Left ventricle myocardium superior (tissue), 1 donor: ENCODE results near the gene C12orf50. TPM values are rescaled to one million over a fixed set of nuclear protein-coding genes. Genes with fewer than 3 reads are reported as not detected.
A peak's percentile ranks its signal among the peaks of the same experiment; 100 is the strongest.
"Not testable (repeated sequence)": the region's sequence is repeated elsewhere in the genome, so short reads cannot be mapped to it uniquely, and the experiment has no call there.

ENCODE experiments used
- ATAC-seq: fragments of 200-7000 bp; cut with Tn5 transposase; one replicate; pipeline ENCODE4 v1.9.1; 2020; ENCODE audit warnings: mild to moderate bottlenecking, moderate library complexity
- DNase-seq: peaks from one replicate; pipeline ENCODE4 v3.0.0-alpha.2; 2020
- intact Hi-C: fragments of 100-400 bp; cut with micrococcal nuclease; formaldehyde crosslinking; loops from one replicate; pipeline ENCODE4 v1.11.0; 2022
- long read RNA-seq: library from polyadenylated mRNA; unstranded; transcript quantifications from one replicate; pipeline ENCODE4 v2.0.0, GENCODE V29; 2021
- total RNA-seq: library from RNA; stranded (reverse); fragmentation: NEBNext Ultra II Directional; extraction: Animal tissue kit (Norgen Biotek cat#: 25700); gene quantifications from one replicate; pipeline ENCODE4 v1.2.1, GENCODE V29; 2021
- donor health status: DM: no; HTN: yes; CAD: no; lungs with severe emphysema.

C12orf50 gene, protein sequence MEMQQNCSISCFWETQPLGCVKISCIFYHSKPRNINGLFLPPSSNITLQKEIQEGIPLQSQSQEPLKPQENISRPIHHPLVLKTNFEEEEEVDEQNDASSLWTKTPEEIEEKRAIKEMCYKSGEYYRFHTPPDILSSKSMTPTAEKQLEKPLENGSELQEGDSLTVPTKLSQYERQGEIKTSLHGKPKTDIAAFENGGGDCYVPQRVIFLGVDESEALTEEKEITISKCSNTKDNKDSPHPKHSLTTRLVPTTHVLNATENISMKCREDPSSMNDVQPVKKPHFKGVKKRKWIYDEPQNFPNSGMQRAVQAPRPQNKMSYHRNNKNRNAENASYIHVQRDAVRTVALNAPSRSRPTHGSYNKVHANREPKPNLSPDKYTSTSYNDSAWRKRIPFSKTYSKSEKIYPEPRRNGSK
- total RNA-seq, result not detected
- long read RNA-seq, result 0 reads

DNA sequence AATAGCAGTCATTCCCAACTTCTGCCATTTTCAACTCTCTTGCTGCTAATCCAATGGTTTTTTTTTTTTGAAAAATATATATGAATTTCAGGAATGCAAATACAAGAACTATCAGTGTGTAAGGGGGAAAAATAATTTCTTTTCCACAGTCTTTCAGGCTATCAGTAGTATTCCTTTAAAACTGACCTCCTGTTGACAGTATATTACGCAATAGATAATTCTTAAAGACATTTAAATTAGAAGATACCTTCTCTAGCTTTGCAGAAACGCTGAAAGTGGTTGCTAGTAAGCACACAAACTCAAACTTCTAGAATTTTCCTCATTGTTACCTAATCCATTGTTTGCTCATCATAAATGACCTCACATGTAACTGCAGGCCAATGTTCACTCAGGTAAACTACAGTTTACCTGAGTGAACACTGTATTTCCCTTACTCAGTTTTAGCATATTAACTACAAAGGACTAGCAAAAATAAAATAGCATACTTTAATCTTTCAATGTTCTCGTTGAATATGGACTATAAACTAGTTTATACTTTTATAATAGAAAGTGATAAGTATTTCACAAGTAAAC lies at the start of gene C12orf50:
C12orf50 (minus strand) TSS at position 309 of the 573 bp plus-strand sequence. CDS start 2,439 bp downstream, outside the sequence.
- intact Hi-C loops, result no loop called here
- DNase-seq, result no peak
- no peak for ATAC-seq

- DNase-seq (no peak), ATAC-seq (no peak)
- intact Hi-C loops, result no loop called here
These were observed 38.1 kb upstream of the C12orf50 start for GRCh38 chr12:88067301-88067700.

- no peak for ATAC-seq
- no peak for DNase-seq
- intact Hi-C loops, result no loop called here
These were observed 34.2 kb upstream of the C12orf50 start for GRCh38 chr12:88063375-88063774.

GRCh38 chr12:88062474-88062873 lies 33.3 kb upstream of the C12orf50 start:
- intact Hi-C loops, result no loop called here
- no peak for ATAC-seq
- no peak for DNase-seq

- no peak for DNase-seq
- peak; percentile 73 for ATAC-seq
- intact Hi-C loops, result no loop called here
These were observed 29.5 kb upstream of the C12orf50 start for GRCh38 chr12:88058719-88059077.

DNA sequence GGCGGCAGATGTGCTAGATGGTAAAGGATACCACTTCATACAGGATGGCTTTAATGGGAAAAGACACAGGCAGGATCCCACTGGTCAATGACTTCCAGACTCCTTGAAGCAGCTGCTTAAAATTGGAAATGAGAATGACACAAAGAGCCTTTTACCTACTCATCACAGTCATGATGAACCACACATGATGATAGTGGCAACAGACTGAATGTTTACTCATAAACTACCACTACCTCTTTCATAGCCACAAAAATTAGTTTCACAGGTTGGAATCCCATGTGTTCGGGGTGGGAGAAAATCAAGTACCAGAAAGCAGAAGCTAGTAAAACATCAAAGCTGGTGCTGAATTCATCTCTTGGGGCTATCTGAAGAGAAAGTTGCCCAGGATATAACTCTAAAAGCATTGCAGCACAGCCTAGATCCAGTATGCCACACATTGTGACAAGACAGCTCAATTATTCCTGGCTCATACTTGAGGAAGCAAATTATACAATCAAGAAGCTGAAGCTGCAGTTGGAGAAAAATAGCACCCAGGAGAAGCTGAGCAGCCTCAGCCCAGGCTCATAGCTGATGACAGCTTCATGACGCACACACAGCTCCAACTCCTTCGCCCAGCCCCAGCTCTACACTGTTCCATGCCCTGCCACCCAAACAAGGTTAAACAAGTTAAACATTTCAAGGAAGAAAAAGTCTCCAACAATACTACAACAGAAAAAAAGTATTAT lies 29.0 kb upstream of the C12orf50 start:
- peak; percentile 99 for ATAC-seq
- peak; percentile 63 for DNase-seq
- intact Hi-C loops, result no loop called here

DNA sequence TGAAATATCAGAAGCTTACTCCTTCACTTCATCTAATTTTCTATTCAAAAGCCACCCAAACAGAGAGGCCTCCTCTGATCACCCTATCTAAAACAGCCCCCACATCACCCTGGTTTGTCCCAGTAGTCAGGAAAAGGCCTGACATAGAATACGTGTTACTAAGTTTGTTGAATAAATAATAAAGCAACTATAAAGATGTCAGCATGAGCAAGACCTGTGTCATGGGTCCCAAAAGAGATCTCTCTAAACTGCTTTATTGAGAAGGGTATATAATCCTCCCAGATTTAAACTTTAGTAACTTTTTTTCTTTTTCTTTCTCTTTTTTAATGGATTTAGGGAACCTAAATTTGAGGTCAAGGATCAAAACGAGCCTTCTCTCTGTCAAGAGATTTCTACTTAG lies 27.4 kb upstream of the C12orf50 start:
- intact Hi-C loops, result no loop called here
- no peak for ATAC-seq

GRCh38 chr12:88052686-88053085 lies 23.5 kb upstream of the C12orf50 start:
- intact Hi-C loops, result no loop called here
- peak; percentile 38 for ATAC-seq
- DNase-seq, result no peak

More for the DNA sequence above, 27.4 kb upstream of the C12orf50 start:
- no peak for DNase-seq

GRCh38 chr12:88044035-88044434 lies 14.8 kb upstream of the C12orf50 start:
- intact Hi-C loops, result no loop called here
- ATAC-seq (no peak), DNase-seq (no peak)

GRCh38 chr12:88037770-88038169 lies 8.6 kb upstream of the C12orf50 start:
- DNase-seq, result no peak
- intact Hi-C loops, result no loop called here

GRCh38 chr12:88036353-88036965 lies 7.3 kb upstream of the C12orf50 start:
- intact Hi-C loops, result no loop called here
- DNase-seq (no peak), ATAC-seq (no peak)

More at GRCh38 chr12:88037770-88038169, 8.6 kb upstream of the C12orf50 start:
- ATAC-seq, result no peak

DNA sequence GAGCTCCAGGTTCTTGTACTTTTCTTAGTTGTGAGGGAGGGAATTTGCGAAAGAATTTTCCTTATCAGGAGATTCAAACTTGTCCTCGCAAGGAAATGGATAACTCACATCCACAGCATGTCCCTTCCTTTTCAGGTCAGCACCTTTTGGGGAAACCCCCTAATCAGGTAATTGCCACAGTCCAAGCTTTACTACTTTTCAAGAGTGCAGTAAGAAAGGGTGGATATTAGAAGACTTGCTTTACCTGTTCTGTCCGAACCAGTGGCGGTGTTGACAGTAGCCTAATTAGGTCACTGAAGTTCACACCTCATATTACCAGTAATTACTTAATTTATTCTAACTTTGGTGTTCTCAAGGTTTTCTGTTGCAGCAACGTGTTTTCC lies 6.7 kb upstream of the C12orf50 start:
- DNase-seq (no peak), ATAC-seq (peak; percentile 3)
- intact Hi-C loops, result no loop called here

DNA sequence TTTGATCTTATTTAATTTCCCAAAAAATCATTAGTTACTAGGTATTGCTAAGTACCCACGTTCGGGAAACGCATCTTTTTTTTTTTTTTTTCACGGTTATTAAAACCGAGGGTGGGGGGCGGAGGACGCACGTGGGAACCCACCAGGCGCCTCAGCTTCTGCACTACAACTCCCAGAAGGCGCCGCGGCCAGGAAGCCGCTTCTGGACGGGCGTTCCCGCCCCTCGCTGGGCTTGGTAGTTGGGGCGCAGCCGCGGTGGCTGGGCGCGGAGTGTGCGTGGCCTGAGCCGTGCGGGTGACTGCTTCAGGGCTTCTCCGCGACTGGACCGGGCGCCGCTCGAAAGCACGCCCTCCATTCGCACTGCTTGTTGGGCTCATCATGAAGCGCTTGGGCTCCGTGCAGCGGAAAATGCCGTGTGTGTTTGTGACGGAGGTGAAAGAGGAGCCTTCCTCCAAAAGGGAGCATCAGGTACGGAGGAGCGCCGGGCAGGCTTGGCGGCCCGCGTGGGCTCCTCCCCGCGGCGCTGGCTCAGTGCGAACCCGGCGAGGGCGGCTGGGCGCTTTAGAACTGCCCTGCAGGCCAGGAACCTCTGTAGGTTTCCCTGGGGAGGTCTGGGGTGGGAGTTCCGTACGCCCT lies 6.2 kb upstream of the C12orf50 start:
- DNase-seq (peak; percentile 95), ATAC-seq (peak; percentile 100)
- intact Hi-C loops, result no loop called here

GRCh38 chr12:88031161-88031560 lies 2.0 kb upstream of the C12orf50 start:
- ATAC-seq, intact Hi-C loops, DNase-seq: not testable (repeated sequence)

GRCh38 chr12:88026196-88026595 lies 3.0 kb downstream of the C12orf50 start:
- DNase-seq, result no peak
- ATAC-seq, result no peak
- intact Hi-C loops, result no loop called here

DNA sequence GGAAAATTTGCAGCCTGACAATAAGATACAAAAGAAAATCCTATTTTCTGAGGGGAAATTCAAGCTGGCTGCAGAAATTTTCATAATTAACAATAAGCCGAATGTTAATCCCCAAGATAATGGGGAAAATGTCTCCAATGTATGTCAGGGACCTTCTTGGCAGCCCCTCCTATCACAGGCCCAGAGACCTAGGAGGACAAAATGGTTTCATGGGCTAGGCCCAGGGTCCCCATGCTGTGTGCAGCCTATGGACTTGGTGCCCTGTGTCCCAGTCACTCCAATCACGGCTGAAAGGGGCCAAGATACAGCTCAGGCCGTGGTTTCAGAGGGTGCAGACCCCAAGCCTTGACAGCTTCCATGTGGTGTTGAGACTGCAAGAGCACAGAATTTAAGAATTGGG lies 11.2 kb downstream of the C12orf50 start:
- DNase-seq, result no peak
- ATAC-seq, result no peak
- intact Hi-C loops, result no loop called here

DNA sequence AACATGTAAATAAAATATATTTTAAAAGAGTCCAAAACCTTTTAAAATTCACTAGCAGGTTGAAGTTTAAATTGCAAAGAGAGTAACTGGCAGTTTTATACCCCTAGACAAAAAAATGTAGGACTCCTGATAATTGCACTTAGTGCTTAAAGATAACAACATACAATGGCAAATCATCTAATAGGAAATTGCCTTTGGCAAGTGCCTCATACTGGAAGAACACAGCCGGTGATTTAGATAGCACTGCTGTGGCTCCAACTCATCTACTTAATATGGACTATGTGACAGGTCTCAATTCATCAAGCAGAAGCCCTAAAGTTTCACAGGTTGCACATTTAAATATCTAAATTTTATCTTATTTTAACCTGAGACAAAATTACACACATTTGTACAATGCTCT lies 13.4 kb downstream of the C12orf50 start:
- no peak for DNase-seq
- intact Hi-C loops, result no loop called here
- no peak for ATAC-seq

DNA sequence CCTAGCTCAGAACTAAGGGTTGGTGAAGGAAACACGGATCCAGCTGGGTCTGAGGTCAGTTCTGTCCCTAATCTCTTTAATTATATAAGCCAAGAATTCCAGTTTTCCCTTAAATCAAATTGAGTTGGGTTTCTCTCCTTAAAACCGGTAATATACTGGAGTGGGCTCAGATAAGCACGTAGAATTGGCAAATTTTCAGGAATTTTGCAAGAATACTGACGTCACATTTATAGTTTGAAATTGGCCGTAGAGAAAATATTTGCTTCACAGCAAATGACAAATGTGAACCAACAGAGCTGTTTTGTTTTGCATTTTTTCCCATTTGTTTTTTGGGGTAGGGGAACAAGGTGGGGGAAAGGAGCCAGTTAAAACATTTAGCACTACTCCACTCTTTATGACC lies 17.4 kb downstream of the C12orf50 start:
- no peak for DNase-seq
- intact Hi-C loops, result no loop called here
- ATAC-seq, result no peak

DNA sequence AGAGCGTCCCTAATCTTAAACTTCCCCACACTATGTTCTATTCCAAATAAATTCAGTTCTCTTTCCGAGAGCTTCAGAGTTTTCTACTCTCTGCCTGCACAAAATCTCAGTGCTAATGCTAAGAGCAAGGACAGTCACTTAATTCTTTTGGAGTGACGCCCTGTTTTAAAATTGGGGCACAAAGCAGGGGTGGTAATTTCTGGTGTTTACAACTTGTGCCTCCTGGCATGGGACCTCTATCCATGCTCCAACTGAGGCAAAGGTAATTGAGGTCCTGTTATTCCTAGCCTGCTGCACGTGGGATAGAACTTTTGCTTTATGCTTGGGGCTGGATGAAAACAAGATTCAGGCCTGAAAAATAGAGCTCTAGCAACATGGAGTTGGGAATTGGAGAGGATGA lies 22.9 kb downstream of the C12orf50 start:
- DNase-seq (no peak), ATAC-seq (no peak)
- intact Hi-C loops, result no loop called here
